HG03025 (cell line): ENCODE data around the gene TMEM18.

Experiments
- ATAC-seq: cut with Tn5 transposase; IDR thresholded peaks from one replicate; pipeline ENCODE4 v1.9.1; 2021; ENCODE audit warnings: mild to moderate bottlenecking, moderate library complexity; ENCODE audit not compliant: unreplicated experiment, low FRiP score

TMEM18 gene

DNA sequence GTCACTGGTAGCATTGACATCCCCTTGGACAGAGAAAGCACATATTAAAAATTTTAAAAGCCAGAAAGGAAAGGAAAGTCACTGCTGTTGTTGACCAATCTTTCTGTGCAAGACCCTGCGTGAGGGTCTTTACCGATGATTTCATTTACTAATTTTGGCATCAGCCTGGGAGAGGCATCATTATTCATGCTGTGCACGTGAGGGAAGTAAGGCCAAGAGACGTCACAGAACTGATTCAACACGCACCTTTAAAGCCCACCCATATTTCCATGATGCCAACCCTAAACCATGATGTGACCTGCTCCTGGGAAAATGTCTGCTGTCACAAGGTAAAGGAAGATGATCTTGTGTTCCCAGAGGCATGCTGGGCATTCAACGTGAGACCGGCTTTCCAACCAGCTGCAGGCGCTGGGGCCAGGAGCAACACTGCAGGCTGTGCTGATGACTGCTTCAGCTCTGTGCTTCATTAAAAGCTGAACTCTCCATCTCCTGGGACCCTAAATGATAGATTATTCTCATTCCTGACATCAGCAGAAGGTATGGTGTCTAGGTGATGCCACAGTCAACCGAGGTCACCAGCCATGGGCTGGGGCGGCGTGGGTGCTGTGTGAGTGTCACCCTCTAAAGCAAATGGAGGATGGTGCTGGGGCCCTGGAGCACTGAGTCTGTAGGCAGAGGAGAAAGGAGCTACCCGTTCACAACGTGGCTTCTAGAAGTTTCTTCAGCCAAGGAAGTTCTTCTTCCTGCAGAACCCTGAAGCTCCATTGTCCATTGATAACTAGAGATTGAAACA lies 53.9 kb downstream of the TMEM18 start:
- ATAC-seq: no peak

DNA sequence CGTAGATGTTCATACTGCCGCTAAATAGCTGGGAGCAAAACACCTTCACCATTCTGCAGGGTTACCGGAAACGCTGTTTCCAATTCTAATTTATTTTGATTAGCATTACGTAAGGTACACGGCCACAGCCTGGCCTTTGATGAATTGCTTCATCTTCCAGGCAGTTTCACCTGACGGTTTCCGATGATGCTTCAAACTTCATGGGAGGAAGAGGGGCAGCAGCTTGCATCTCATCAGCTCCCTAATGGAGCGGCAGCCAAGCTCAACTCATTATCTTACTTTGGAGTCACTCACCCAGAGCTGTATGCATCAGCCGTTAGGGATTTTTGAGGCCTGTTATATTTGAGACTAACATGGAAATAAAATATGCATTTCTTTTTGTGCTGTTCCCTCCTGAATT lies 54.8 kb downstream of the TMEM18 start:
- no peak for ATAC-seq

DNA sequence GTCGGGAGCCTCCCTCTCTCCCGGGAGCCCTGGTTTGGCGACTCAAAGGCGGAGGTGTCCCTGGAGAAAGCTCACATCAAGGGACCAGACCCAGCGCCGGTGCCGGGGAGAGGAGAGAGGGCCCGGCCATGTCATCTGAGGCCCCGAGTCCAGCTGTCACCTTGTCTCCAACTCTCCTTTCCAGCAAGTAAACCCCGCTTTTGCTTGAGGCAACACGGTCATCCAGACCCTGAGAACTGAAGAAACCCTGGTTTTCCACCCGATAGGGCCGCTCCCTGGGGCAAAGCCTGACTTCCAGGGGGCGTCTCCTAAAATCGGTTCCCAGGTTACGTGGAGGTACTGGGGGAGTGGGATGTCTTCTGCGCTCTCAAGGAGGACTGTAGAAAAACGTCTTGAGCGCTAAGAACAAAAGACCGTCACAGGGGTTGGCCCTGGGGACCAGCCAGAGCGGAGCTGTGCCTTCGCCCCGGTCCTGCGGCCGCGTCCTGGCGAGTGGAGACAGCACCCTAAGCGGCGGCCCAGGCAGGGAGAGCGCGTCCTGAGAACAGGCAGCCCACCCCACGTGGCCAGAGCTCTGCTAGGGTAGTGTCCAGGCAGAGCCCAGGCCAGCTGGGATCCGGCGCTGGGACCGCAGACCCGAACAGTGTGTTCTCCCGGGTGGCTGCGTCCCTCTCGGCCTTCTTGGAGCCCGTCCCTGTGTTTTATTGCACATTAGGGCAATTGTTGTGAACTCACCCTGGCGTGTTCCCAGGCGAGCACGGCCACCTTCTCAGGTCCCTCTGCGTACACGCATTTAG lies 55.7 kb downstream of the TMEM18 start:
- no peak for ATAC-seq

GRCh38 chr2:620471-621302 lies 56.5 kb downstream of the TMEM18 start:
- no peak for ATAC-seq

DNA sequence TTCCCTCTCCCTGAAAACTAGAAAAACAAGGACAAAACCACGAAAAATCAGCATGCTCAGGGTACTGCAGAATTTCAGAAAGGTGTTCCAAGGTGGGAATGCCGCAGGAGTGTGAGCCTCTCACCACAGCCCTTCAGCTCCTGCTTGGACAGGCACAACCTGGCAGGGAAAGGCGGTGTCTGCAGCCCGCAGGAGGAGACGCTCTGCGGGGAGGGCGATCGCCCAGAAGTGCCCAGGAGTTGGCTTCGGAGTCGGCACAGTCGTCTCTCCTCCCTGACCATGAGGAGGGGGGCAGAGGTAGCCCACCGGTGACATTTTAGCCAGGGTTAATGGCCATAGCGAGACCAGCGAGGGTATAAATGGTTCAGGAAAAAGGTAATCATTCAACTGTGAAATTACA lies 57.2 kb downstream of the TMEM18 start:
- ATAC-seq: no peak

GRCh38 chr2:618422-618990 lies 58.7 kb downstream of the TMEM18 start:
- ATAC-seq: no peak

- ATAC-seq: no peak
Measured at GRCh38 chr2:618005-618404, 59.2 kb downstream of the TMEM18 start.
